Activated naive CD4-positive, alpha-beta T cell treated with anti-CD3 and anti-CD28 coated beads, Interleukin-2, amount 50 U/mL, for 24 hours (primary cell): Measurements from ENCODE around the gene LTBP1.

Source experiments
- H3K27ac Mint-ChIP-seq: one replicate; pipeline ENCODE4 v1.8.0; 2021; ENCODE audit warnings: mild to moderate bottlenecking, mixed read lengths
- H3K27me3 Mint-ChIP-seq: one replicate; pipeline ENCODE4 v1.8.0; 2021; ENCODE audit warnings: mixed read lengths
- H3K36me3 Mint-ChIP-seq: one replicate; pipeline ENCODE4 v1.8.0; 2021; ENCODE audit warnings: mixed read lengths
- H3K4me1 Mint-ChIP-seq: one replicate; pipeline ENCODE4 v1.8.0; 2021; ENCODE audit warnings: mixed read lengths
- H3K4me3 Mint-ChIP-seq: one replicate; pipeline ENCODE4 v1.8.0; 2021; ENCODE audit warnings: mild to moderate bottlenecking, mixed read lengths
- H3K9me3 Mint-ChIP-seq: one replicate; pipeline ENCODE4 v1.8.0; 2021; ENCODE audit warnings: mixed read lengths

The LTBP1 gene

DNA sequence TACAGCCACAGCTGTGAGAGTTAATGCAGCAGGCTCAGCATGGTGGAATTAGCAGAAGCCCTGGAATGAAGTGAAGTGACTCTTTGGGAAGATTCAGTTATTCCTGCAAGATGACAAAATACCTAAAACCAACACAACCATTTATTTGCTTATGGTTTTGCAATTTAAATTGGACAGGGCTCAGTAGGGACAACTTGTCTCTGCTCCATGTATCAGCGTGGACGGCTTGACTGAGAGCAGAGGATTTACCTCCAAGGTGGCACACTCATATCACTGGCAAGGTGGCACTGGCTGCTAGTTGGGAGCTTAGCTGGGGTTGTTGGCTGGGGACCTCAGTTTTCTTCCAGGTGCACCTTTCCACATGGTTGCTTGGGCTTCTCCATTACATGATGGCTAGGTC lies 58.3 kb downstream of the LTBP1 start:
- Mint-ChIP-seq H3K9me3 (no peaks in the 10 kb centered on the region), H3K36me3 (no peaks in the 10 kb centered on the region), H3K4me3 (no peak overlapping the region), H3K27me3 (peaks cover 2% of the 10 kb centered on the region), H3K4me1 (no peaks in the 10 kb centered on the region), H3K27ac (no peak overlapping the region)

DNA sequence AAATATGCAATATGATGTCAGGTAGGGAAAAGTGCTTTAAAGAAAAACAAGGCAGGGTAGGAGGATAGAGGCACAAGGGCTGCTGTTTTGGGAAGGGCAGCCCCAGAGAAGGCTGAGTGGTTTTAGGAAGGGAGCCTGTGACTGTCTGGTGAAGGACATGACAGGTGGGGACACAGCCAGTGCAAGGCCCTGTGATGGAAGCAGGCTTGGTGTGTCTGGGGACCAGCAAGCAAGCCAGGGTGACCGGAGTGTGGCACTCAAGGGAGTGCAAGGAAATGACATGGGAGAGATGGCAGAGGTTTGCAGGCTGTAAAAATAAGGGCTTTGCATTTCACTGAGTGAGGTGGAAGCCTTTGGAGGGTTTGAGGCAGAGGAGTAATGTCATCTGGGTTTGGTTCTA lies 62.0 kb downstream of the LTBP1 start:
- Mint-ChIP-seq H3K4me1 (no peaks in the 10 kb centered on the region), H3K27me3 (peaks cover 2% of the 10 kb centered on the region), H3K9me3 (no peaks in the 10 kb centered on the region), H3K36me3 (no peaks in the 10 kb centered on the region), H3K27ac (no peak overlapping the region), H3K4me3 (no peak overlapping the region)

GRCh38 chr2:33009249-33009648 lies 62.5 kb downstream of the LTBP1 start:
- Mint-ChIP-seq H3K9me3 (no peaks in the 10 kb centered on the region), H3K4me3 (no peak overlapping the region), H3K36me3 (no peaks in the 10 kb centered on the region), H3K4me1 (no peaks in the 10 kb centered on the region), H3K27ac (no peak overlapping the region), H3K27me3 (peaks cover 2% of the 10 kb centered on the region)

- H3K27me3 Mint-ChIP-seq = peaks cover 2% of the 10 kb centered on the region
Measured at GRCh38 chr2:33011373-33011772, 64.6 kb downstream of the LTBP1 start.

GRCh38 chr2:33011941-33012340 lies 65.2 kb downstream of the LTBP1 start:
- no peak overlapping the region for H3K27ac Mint-ChIP-seq
- H3K36me3 Mint-ChIP-seq = no peaks in the 10 kb centered on the region
- H3K4me1 Mint-ChIP-seq = no peaks in the 10 kb centered on the region
- no peaks in the 10 kb centered on the region for H3K9me3 Mint-ChIP-seq
- no peak overlapping the region for H3K4me3 Mint-ChIP-seq
- H3K27me3 Mint-ChIP-seq = peaks cover 2% of the 10 kb centered on the region

More at GRCh38 chr2:33011373-33011772, 64.6 kb downstream of the LTBP1 start:
- H3K36me3 Mint-ChIP-seq = no peaks in the 10 kb centered on the region
- H3K4me3 Mint-ChIP-seq = no peak overlapping the region
- no peaks in the 10 kb centered on the region for H3K4me1 Mint-ChIP-seq
- H3K27ac Mint-ChIP-seq = no peak overlapping the region
- H3K9me3 Mint-ChIP-seq = no peaks in the 10 kb centered on the region

- Mint-ChIP-seq H3K27me3 (peaks cover 2% of the 10 kb centered on the region), H3K4me1 (no peaks in the 10 kb centered on the region), H3K27ac (no peak overlapping the region), H3K36me3 (no peaks in the 10 kb centered on the region), H3K4me3 (no peak overlapping the region), H3K9me3 (no peaks in the 10 kb centered on the region)
Measured at GRCh38 chr2:33013684-33014110, 66.9 kb downstream of the LTBP1 start.

- H3K4me1 Mint-ChIP-seq = no peaks in the 10 kb centered on the region
- H3K27ac Mint-ChIP-seq = no peak overlapping the region
- no peaks in the 10 kb centered on the region for H3K9me3 Mint-ChIP-seq
- no peaks in the 10 kb centered on the region for H3K36me3 Mint-ChIP-seq
- H3K4me3 Mint-ChIP-seq = no peak overlapping the region
- no peaks in the 10 kb centered on the region for H3K27me3 Mint-ChIP-seq
Measured at GRCh38 chr2:33014268-33014667, 67.5 kb downstream of the LTBP1 start.

DNA sequence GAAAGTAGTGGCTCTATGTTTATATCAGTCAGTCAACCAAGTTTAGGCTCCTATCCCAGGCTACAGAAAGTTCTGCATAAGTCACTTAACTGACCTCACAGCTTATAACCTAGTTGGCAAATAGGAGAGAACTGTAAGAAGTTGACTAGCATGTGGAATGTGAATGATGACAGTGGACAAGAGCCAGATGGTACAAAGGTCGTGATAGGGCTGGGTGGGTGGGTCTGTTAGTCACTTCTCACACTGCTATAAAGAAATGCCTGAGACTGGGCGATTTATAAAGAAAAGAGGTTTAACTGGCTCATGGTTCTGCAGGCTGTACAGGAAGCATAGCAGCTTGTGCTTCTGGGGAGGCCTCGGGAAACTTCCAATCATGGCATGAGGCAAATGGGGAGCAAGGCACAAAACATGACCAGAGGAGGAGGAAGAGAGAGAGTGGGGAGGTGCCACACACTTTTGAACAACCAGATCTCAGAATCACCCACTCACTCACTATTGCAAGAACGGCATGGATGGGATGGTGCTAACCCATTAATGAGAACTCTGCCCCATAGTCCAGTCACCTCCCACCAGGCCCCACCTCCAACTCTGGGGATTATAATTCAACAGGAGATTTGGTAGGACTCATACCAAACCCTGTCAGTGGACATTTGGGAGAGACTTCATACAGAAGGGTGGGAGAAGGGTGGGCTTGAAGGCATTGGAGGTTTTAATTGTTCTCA lies 68.8 kb downstream of the LTBP1 start:
- H3K27me3 Mint-ChIP-seq = no peaks in the 10 kb centered on the region
- H3K4me1 Mint-ChIP-seq = no peaks in the 10 kb centered on the region
- no peaks in the 10 kb centered on the region for H3K36me3 Mint-ChIP-seq
- no peaks in the 10 kb centered on the region for H3K9me3 Mint-ChIP-seq
- H3K27ac Mint-ChIP-seq = no peak overlapping the region
- no peak overlapping the region for H3K4me3 Mint-ChIP-seq

GRCh38 chr2:33018271-33018670 lies 71.5 kb downstream of the LTBP1 start:
- Mint-ChIP-seq H3K27ac (no peak overlapping the region), H3K4me1 (no peaks in the 10 kb centered on the region), H3K36me3 (no peaks in the 10 kb centered on the region), H3K4me3 (no peak overlapping the region), H3K9me3 (no peaks in the 10 kb centered on the region), H3K27me3 (peaks cover 9% of the 10 kb centered on the region)

GRCh38 chr2:33019796-33020195 lies 73.0 kb downstream of the LTBP1 start:
- no peaks in the 10 kb centered on the region for H3K4me1 Mint-ChIP-seq
- H3K9me3 Mint-ChIP-seq = no peaks in the 10 kb centered on the region
- peaks cover 17% of the 10 kb centered on the region for H3K27me3 Mint-ChIP-seq
- no peak overlapping the region for H3K4me3 Mint-ChIP-seq
- H3K36me3 Mint-ChIP-seq = no peaks in the 10 kb centered on the region
- H3K27ac Mint-ChIP-seq = no peak overlapping the region

DNA sequence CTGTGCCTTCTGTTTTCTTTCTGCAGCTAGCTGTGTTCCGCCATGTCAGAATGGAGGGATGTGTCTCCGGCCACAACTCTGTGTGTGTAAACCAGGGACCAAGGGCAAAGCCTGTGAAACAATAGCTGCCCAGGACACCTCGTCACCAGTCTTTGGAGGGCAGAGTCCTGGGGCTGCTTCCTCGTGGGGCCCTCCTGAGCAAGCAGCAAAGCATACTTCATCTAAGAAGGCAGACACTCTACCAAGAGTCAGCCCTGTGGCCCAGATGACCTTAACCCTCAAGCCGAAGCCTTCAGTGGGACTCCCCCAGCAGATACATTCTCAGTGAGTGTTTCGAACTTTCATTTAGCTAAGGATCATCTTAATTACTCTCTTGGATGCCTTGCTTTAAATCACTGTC lies 74.1 kb downstream of the LTBP1 start:
- no peak overlapping the region for H3K4me3 Mint-ChIP-seq
- H3K9me3 Mint-ChIP-seq = no peaks in the 10 kb centered on the region
- no peaks in the 10 kb centered on the region for H3K4me1 Mint-ChIP-seq
- H3K27me3 Mint-ChIP-seq = peaks cover 17% of the 10 kb centered on the region
- H3K36me3 Mint-ChIP-seq = no peaks in the 10 kb centered on the region
- H3K27ac Mint-ChIP-seq = no peak overlapping the region

GRCh38 chr2:33021542-33022227 lies 74.9 kb downstream of the LTBP1 start:
- no peaks in the 10 kb centered on the region for H3K36me3 Mint-ChIP-seq

DNA sequence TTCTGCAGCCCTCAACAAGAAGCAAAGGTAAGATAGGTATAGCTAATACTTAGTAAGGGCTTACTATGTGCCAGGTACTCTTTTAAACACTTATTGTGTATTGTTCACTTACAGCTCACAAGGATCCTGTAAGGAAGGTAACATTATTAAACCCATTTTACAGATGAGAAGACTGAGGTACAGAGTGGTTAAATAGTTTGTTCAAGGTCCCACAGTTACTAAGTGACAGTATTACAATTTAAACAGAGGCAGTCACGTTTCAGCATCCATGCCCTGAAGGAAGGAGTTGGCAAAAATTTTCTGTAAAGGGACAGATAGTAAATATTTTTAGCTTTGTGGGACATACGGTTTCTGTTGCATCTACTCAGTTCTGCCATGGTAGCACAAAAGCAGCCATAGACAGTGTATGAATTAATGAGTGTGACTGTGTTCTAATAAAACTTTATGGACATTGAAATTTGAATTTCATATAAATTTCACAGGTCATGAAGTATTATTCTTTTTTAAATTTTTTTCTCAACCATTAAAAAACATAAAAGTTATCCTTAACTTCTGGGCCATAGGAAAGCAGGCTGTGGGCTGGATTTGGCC lies 75.7 kb downstream of the LTBP1 start:
- Mint-ChIP-seq H3K9me3 (no peaks in the 10 kb centered on the region), H3K4me3 (no peak overlapping the region)

More at GRCh38 chr2:33021542-33022227, 74.9 kb downstream of the LTBP1 start:
- Mint-ChIP-seq H3K4me1 (no peaks in the 10 kb centered on the region), H3K27ac (no peak overlapping the region), H3K4me3 (no peak overlapping the region), H3K27me3 (peaks cover 17% of the 10 kb centered on the region), H3K9me3 (no peaks in the 10 kb centered on the region)

DNA sequence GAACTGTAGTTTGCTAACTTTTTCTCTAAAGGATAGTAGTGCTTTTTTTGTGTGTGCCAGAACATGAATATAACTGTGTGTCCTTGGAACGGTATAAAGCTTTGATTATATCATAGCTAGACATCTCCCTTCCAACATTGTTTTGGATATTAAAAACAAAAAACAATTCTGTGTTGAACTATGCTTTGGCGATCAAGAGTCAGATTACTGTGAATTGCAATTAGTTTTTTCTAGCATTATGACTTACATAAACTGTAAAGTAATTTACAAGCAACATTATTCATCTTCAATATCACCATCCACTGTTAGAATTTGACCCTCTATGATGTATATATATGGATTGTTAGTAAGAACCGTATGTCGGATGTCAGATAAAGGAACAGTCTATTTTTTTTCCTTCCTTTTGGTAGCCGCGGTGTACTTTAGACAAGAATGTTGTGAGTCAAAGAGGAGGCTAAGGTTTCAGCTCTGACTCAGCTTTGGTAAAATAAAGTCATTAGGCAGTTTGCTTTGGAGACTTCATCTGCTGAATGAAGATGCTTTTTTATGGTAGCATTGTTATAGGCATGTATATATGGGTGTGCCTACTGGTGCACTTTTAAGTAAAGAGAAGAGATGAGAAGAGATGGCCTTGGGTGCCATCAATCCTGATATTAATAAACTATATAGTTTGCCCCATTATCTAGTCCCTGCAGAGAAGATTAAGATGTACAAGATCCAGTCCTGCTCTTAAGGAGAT lies 76.4 kb downstream of the LTBP1 start:
- Mint-ChIP-seq H3K4me1 (no peaks in the 10 kb centered on the region), H3K9me3 (no peaks in the 10 kb centered on the region), H3K27me3 (peaks cover 19% of the 10 kb centered on the region), H3K4me3 (no peak overlapping the region), H3K27ac (no peak overlapping the region), H3K36me3 (no peaks in the 10 kb centered on the region)

More for the DNA sequence above, 75.7 kb downstream of the LTBP1 start:
- Mint-ChIP-seq H3K36me3 (no peaks in the 10 kb centered on the region), H3K4me1 (no peaks in the 10 kb centered on the region), H3K27ac (no peak overlapping the region), H3K27me3 (peaks cover 17% of the 10 kb centered on the region)

DNA sequence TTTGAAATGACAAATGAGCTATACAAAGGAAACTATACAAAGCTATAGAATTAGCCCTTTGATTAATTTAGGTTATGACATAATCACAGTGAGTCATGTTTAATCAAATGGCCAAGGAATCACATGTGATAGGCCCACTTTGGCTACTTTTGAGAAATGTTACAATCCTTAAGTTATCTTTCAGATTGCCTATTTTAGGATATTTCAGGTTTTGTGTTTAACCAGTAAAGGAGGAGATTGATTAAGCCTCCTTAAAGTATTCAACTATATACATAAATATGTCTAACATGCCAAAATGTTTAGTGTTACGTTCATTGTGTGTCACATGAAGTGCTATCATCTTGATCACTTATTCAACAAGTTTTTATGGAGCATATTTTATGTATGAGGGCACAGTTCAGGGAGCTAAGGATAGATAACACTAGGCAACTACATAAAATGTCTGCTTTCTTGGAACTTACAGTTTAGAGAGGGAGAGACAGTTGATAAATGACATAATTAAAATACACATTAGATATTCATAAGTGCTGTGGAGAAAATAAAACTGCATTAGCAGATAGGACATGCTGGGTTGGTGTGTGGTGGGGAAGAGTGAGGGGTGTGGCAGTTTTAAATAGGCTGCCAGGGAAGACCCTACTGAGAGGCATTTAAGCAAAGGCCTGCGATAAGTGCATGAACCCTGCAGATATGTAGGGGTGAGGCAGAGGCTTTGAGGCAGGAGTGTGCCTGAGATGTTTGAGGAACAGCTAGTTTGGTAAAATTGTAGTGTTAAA lies 77.2 kb downstream of the LTBP1 start:
- Mint-ChIP-seq H3K9me3 (no peaks in the 10 kb centered on the region), H3K4me1 (no peaks in the 10 kb centered on the region), H3K27ac (no peak overlapping the region), H3K4me3 (no peak overlapping the region), H3K27me3 (peaks cover 19% of the 10 kb centered on the region), H3K36me3 (no peaks in the 10 kb centered on the region)
